SK-N-SH (cell line): ENCODE data around the gene CPZ. TPM values are rescaled to one million over a fixed set of nuclear protein-coding genes. Genes with fewer than 3 reads are reported as not detected.

Experiments used
- CTCF ChIA-PET: fragments of 300-600, 350-600 bp; formaldehyde crosslinking; extraction: SDS; loops from one replicate; lab custom pipeline; 2021; lab: Yijun Ruan, JAX
- POLR2A ChIA-PET: fragments of 350-600 bp; sonication (Branson Sonifier 250); formaldehyde crosslinking; extraction: SDS; loops from one replicate; lab custom pipeline; 2020; ENCODE audit warnings: antibody characterized with exemption, inconsistent platforms; lab: Yijun Ruan, JAX
- DNase-seq: peaks from one replicate; pipeline ENCODE4 v3.0.0; 2012
- H2AFZ ChIP-seq: fragments of 200-600 bp; sonication (generic); 2 replicates; pipeline ENCODE4 v1.8.1; 2016; ENCODE audit warnings: antibody characterized with exemption, mild to moderate bottlenecking, low read depth
- H3F3A ChIP-seq: fragments of 200-600 bp; sonication (generic); replicated peaks from 2 replicates; pipeline ENCODE3; 2016; ENCODE audit warnings: antibody characterized with exemption, mild to moderate bottlenecking; ENCODE audit not compliant: insufficient read depth
- H3K27ac ChIP-seq, 2 experiments: fragments of 200-500 bp in 1 of 2; fragments of 200-600 bp in 1 of 2; sonication (Bioruptor generic) in 1 of 2; sonication (generic), shearing (Covaris generic) in 1 of 2; 2 replicates each; pipeline versions ENCODE4 v1.5.1 to v1.6.1; 2014 to 2016; ENCODE audit warnings: low read depth in 2 of 2, inconsistent platforms in 1 of 2, low read length in 1 of 2, mild to moderate bottlenecking in 1 of 2, mixed read lengths in 1 of 2
- H3K27me3 ChIP-seq: fragments of 200-600 bp; sonication (generic), shearing (Covaris generic); 2 replicates; pipeline ENCODE4 v1.6.1; 2016; ENCODE audit warnings: mixed run types; ENCODE audit not compliant: insufficient read depth
- H3K36me3 ChIP-seq, 2 experiments: fragments of 200-500 bp in 1 of 2; fragments of 200-600 bp in 1 of 2; sonication (Bioruptor generic) in 1 of 2; sonication (generic) in 1 of 2; replicated peaks in 1 of 2; 2 replicates each; pipeline versions ENCODE3 to v1.5.1; 2014 to 2016; ENCODE audit warnings: low read length in 1 of 2, mild to moderate bottlenecking in 1 of 2; ENCODE audit not compliant: insufficient read depth in 2 of 2, control insufficient read depth in 1 of 2
- H3K4me1 ChIP-seq, 2 experiments: fragments of 200-500 bp in 1 of 2; fragments of 200-600 bp in 1 of 2; sonication (Bioruptor generic) in 1 of 2; sonication (generic), shearing (Covaris generic) in 1 of 2; 2 replicates each; pipeline versions ENCODE4 v1.5.1 to v1.6.1; 2014 to 2016; ENCODE audit warnings: low read depth in 1 of 2, low read length in 1 of 2, mixed run types in 1 of 2; ENCODE audit not compliant: insufficient read depth in 2 of 2, control insufficient read depth in 1 of 2
- H3K4me2 ChIP-seq: fragments of 200-600 bp; sonication (generic), shearing (Covaris generic); 2 replicates; pipeline ENCODE4 v1.6.1; 2017; ENCODE audit warnings: mixed run types
- H3K4me3 ChIP-seq, 2 experiments: fragments of 200-500 bp in 1 of 2; fragments of 200-600 bp in 1 of 2; sonication (Bioruptor generic) in 1 of 2; sonication (generic), shearing (Covaris generic) in 1 of 2; 2 replicates each; pipeline versions ENCODE4 v1.5.1 to v1.8.1; 2014 to 2016; ENCODE audit warnings: low read depth in 2 of 2, inconsistent platforms in 1 of 2, low read length in 1 of 2, mild to moderate bottlenecking in 1 of 2, mixed read lengths in 1 of 2, moderate library complexity in 1 of 2
- H3K79me2 ChIP-seq: fragments of 200-600 bp; sonication (generic); 2 replicates; pipeline ENCODE4 v1.8.1; 2017; ENCODE audit warnings: mild to moderate bottlenecking; ENCODE audit not compliant: insufficient read depth
- H3K9ac ChIP-seq: fragments of 200-600 bp; sonication (generic); 2 replicates; pipeline ENCODE4 v1.6.1; 2017; ENCODE audit warnings: mixed run types
- H3K9me2 ChIP-seq: fragments of 200-600 bp; sonication (generic); 2 replicates; pipeline ENCODE4 v1.6.1; 2017; ENCODE audit warnings: mixed run types
- H3K9me3 ChIP-seq: fragments of 200-600 bp; sonication (generic); 2 replicates; pipeline ENCODE4 v1.6.1; 2017; ENCODE audit warnings: mixed run types, mild to moderate bottlenecking, moderate library complexity
- H4K20me1 ChIP-seq: fragments of 200-600 bp; sonication (generic); 2 replicates; pipeline ENCODE4 v1.6.1; 2017; ENCODE audit warnings: mild to moderate bottlenecking, mixed run types; ENCODE audit not compliant: insufficient read depth
- EZH2phosphoT487 ChIP-seq: fragments of 200-600 bp; sonication (generic); IDR thresholded peaks from 2 replicates; pipeline ENCODE4 v1.6.1; 2017; ENCODE audit warnings: low read depth, mixed run types, mild to moderate bottlenecking, antibody characterized with exemption, moderate library complexity, borderline replicate concordance
- FOSL2 ChIP-seq: IDR thresholded peaks from 2 replicates; pipeline ENCODE4 v1.4.0; 2012; ENCODE audit warnings: low read depth, mild to moderate bottlenecking, moderate library complexity, borderline replicate concordance
- MAX ChIP-seq: IDR thresholded peaks from 2 replicates; pipeline ENCODE4 v1.4.0; 2012; ENCODE audit warnings: low read depth
- USF1 ChIP-seq: IDR thresholded peaks from 2 replicates; pipeline ENCODE4 v1.4.0; 2012; ENCODE audit warnings: low read depth, borderline replicate concordance
- WGBS: methylation state at CpG from one replicate; pipeline ENCODE4 v1.1.6; 2017; ENCODE audit warnings: low lambda C conversion rate; 5-methylcytosine and 5-hydroxymethylcytosine counted together
- polyA plus RNA-seq, 3 experiments: library from polyadenylated mRNA; depleted of rRNA; stranded (reverse); fragments of >200 nt; gene quantifications; 2 replicates each; pipeline ENCODE4 v1.2.3, GENCODE V29; 2012

The CPZ gene
- polyA plus RNA-seq, 1 of the 3 experiments (the other 2 are of a cell fraction) = not detected

GRCh38 chr4:8666581-8666980 lies 74.0 kb downstream of the CPZ start:
- Histone ChIP-seq H3K36me3 (no peaks in the 10 kb centered on the region), H2AFZ (no peak overlapping the region), H3K4me1 (no peaks in the 10 kb centered on the region), H3K4me3 (no peak overlapping the region), H3K27me3 (no peaks in the 10 kb centered on the region), H3K27ac (no peak overlapping the region), H4K20me1 (no peaks in the 10 kb centered on the region), H3K4me2 (no peak overlapping the region), H3K9ac (no peak overlapping the region), H3F3A (no peaks in the 10 kb centered on the region), H3K9me3 (no peaks in the 10 kb centered on the region), H3K9me2 (0 out of 2 replicates have a peak, but pooled peaks cover 4% of the 10 kb centered on the region), H3K79me2 (no peaks in the 10 kb centered on the region)
- TF ChIP-seq USF1 (no peak), MAX (no peak), FOSL2 (no peak), EZH2phosphoT487 (no peak)
- 23% methylated on average over 6 of the region's 6 CpGs for WGBS
- ChIA-PET POLR2A (no interaction called here), CTCF (interaction anchor here (1.7 kb wide), 1 partner anchor 22 kb away, joined by 5 read pairs; no protein-coding TSS in a partner anchor)
- DNase-seq = no peak

Other genes with a start within 250 kb of the CPZ start
- gene ACOX3, start 152.0 kb upstream of the CPZ start, polyA plus RNA-seq (2012; rRNA removed) = 7.0 and 8.4 TPM in 2 replicates
- 6.0 and 6.9 TPM in 2 replicates for gene TRMT44, start 152.0 kb upstream of the CPZ start, polyA plus RNA-seq (2012; rRNA removed)
- not detected in 2 replicates for gene GPR78, start 12.4 kb upstream of the CPZ start, polyA plus RNA-seq (2012; rRNA removed)